ENCODE results near the gene SLC26A5. TPM values are rescaled to one million over a fixed set of nuclear protein-coding genes. Genes with fewer than 3 reads are reported as not detected.
A peak's percentile ranks its signal among the peaks of the same experiment; 100 is the strongest.

The SLC26A5 gene
- total RNA-seq, 1 donor from 2014 or later, result not detected

DNA sequence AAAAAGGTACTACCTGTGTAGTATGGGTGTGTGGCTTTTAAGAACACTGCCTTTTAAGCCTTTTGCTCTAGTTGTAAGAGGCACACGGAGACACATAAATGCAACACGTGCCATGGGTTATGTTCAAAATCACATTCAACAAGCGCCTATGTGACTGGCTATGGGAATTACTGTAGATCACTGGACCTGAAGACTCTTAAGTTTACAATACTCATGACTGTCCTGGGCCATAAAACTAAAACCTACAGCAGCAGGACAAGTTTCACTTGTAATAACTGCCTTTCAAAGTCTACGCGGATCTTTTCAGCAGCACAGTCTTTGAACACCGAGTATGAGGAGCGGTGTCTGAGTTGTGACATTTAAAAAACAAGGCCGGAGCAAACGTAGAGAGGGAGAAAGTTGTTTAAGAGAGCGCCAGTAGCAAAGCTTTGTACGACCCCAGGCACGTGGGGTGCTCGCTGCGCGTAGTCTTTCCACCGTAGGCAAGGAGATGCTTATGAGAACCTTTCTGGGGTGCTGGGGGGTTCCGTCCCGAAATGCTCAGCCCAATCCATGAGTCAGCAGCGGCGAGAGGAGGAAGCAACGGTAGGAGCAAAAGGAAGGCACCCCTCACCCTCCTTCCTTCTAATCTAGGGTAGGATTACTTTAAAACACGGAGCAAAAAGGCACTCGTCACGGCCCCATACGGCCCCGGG lies 102.1 kb downstream of the SLC26A5 start:
- Histone ChIP-seq H3K4me1 (peaks cover 2 to 14% of the 10 kb centered on the region in 2 donors), H3K36me3 (peaks cover 13 to 19% of the 10 kb centered on the region in 2 donors), H3K27me3 (no peaks in the 10 kb centered on the region), H3K9me3 (no peaks in the 10 kb centered on the region), H3K27ac (peak overlapping the region; percentile 88 to 90), H3K4me3 (peak overlapping the region; percentile 77 to 99)
- intact Hi-C loops (cut with DNase I), result loop anchor here (2.0 kb wide), 1 partner anchor 47 kb away; the partner anchor contains the start of gene PMPCB
- TF ChIP-seq CTCF (IDR thresholded peaks at IDR 0.05), result no peak
- no peak for DNase-seq (ENCODE audit: low spot score in 2 of 2)

- Histone ChIP-seq H3K4me1 (peaks cover 0 to 11% of the 10 kb centered on the region in 2 donors), H3K9me3 (no peaks in the 10 kb centered on the region), H3K36me3 (peaks cover 18 to 24% of the 10 kb centered on the region in 2 donors), H3K4me3 (peak overlapping the region; percentile 77 to 99), H3K27ac (peak overlapping the region in 1 of 2 donors; percentile 90), H3K27me3 (no peaks in the 10 kb centered on the region)
- intact Hi-C loops (cut with DNase I), result no loop called here
- no peak for TF ChIP-seq CTCF (IDR thresholded peaks at IDR 0.05)
- DNase-seq (ENCODE audit: low spot score in 2 of 2), result no peak
Measured at GRCh38 chr7:103343332-103343731, 102.7 kb downstream of the SLC26A5 start.

- DNase-seq (ENCODE audit: low spot score in 2 of 2), result no peak
- no peaks in the 10 kb centered on the region for H3K9me3 ChIP-seq
- peaks cover 32 to 39% of the 10 kb centered on the region in 2 donors for H3K36me3 ChIP-seq
- TF ChIP-seq CTCF (IDR thresholded peaks at IDR 0.05), result no peak
- peaks cover 0 to 6% of the 10 kb centered on the region in 2 donors for H3K4me1 ChIP-seq
- H3K27me3 ChIP-seq, result no peaks in the 10 kb centered on the region
- H3K4me3 ChIP-seq, result no peak overlapping the region
- intact Hi-C loops (cut with DNase I), result no loop called here
- no peak overlapping the region for H3K27ac ChIP-seq
Measured at GRCh38 chr7:103341466-103341865, 104.5 kb downstream of the SLC26A5 start.

- no peak for TF ChIP-seq CTCF (IDR thresholded peaks at IDR 0.05)
- no peak for DNase-seq (ENCODE audit: low spot score in 2 of 2)
- no peak overlapping the region for H3K27ac ChIP-seq
- H3K36me3 ChIP-seq, result peaks cover 41 to 59% of the 10 kb centered on the region in 2 donors
- no peaks in the 10 kb centered on the region for H3K9me3 ChIP-seq
- no peaks in the 10 kb centered on the region for H3K27me3 ChIP-seq
- intact Hi-C loops (cut with DNase I), result no loop called here
- no peak overlapping the region for H3K4me3 ChIP-seq
- peaks cover 0 to 6% of the 10 kb centered on the region in 2 donors for H3K4me1 ChIP-seq
Measured at GRCh38 chr7:103338864-103339263, 107.1 kb downstream of the SLC26A5 start.

GRCh38 chr7:103336761-103337160 lies 109.2 kb downstream of the SLC26A5 start:
- DNase-seq (ENCODE audit: low spot score in 2 of 2), result no peak
- intact Hi-C loops (cut with DNase I), result no loop called here
- Histone ChIP-seq H3K4me3 (no peak overlapping the region), H3K27me3 (no peaks in the 10 kb centered on the region), H3K27ac (no peak overlapping the region), H3K9me3 (no peaks in the 10 kb centered on the region), H3K36me3 (peaks cover 41 to 59% of the 10 kb centered on the region in 2 donors), H3K4me1 (no peaks in the 10 kb centered on the region)
- TF ChIP-seq CTCF (IDR thresholded peaks at IDR 0.05), result no peak

All from ascending aorta (tissue), 2 donors.